ENCODE results near the gene LILRA6. TPM values are rescaled to one million over a fixed set of nuclear protein-coding genes. Genes with fewer than 3 reads are reported as not detected.
A peak's percentile ranks its signal among the peaks of the same experiment; 100 is the strongest.

Gene LILRA6
- total RNA-seq, 1 donor from 2014 or later: 1.5 TPM

DNA sequence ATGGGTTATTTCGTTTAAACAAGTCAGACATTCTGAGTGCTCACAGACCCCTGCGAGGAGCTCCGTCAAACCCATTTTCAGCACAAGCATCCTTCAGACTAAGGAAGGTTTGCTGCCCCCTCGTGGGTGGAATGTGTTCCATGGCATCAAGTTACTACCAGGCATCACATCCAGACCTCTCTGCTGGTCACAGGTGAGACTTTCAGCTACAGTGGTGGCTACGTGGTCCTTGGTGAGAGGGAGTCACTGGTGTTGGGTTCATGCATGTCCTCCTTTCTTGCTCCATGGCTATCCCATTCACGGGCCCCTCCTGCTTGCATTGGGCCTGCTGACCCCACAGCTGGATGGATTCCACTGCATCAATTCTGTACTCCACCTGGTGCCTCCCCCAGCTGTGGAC, 23.5 kb upstream of the LILRA6 start:
- TF ChIP-seq POLR2A (IDR thresholded peaks at IDR 0.05): no peak
- TF ChIP-seq, protein P1, sequence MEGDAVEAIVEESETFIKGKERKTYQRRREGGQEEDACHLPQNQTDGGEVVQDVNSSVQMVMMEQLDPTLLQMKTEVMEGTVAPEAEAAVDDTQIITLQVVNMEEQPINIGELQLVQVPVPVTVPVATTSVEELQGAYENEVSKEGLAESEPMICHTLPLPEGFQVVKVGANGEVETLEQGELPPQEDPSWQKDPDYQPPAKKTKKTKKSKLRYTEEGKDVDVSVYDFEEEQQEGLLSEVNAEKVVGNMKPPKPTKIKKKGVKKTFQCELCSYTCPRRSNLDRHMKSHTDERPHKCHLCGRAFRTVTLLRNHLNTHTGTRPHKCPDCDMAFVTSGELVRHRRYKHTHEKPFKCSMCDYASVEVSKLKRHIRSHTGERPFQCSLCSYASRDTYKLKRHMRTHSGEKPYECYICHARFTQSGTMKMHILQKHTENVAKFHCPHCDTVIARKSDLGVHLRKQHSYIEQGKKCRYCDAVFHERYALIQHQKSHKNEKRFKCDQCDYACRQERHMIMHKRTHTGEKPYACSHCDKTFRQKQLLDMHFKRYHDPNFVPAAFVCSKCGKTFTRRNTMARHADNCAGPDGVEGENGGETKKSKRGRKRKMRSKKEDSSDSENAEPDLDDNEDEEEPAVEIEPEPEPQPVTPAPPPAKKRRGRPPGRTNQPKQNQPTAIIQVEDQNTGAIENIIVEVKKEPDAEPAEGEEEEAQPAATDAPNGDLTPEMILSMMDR (IDR thresholded peaks at IDR 0.05): peak in 2 of 3 experiments; percentile 20 to 36
- no peak for TF ChIP-seq POLR2AphosphoS5 (IDR thresholded peaks at IDR 0.05; ENCODE audit: insufficient read depth in 1 of 2, low read depth in 1 of 2)
- intact Hi-C loops (cut with DNase I): no loop called here
- Histone ChIP-seq H3K4me3 (no peak overlapping the region), H3K27me3 (no peaks in the 10 kb centered on the region), H3K27ac (no peak overlapping the region), H3K36me3 (no peaks in the 10 kb centered on the region), H3K4me1 (no peaks in the 10 kb centered on the region), H3K9me3 (no peaks in the 10 kb centered on the region)
- peak in 1 of 2 donors; percentile 67 for DNase-seq (ENCODE audit: extremely low spot score in 2 of 2)

DNA sequence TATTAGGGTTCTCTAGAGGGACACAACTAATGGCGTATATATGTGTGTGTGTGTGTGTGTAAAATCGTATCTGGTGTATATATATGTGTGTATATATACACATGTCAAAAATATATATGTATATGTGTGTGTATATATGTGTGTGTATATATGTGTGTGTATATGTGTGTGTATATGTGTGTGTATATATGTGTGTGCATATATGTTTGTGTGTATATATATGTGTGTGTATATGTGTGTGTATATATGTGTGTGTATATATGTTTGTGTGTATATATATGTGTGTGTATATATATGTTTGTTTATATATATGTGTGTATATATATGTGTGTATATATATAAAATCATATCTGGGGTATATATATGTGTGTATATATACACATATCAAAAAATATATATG, 19.9 kb upstream of the LILRA6 start:
- Histone ChIP-seq H3K36me3 (no peaks in the 10 kb centered on the region), H3K27me3 (no peaks in the 10 kb centered on the region), H3K27ac (no peak overlapping the region), H3K4me1 (no peaks in the 10 kb centered on the region), H3K9me3 (no peaks in the 10 kb centered on the region), H3K4me3 (no peak overlapping the region)
- DNase-seq (ENCODE audit: extremely low spot score in 2 of 2): no peak
- intact Hi-C loops (cut with DNase I): no loop called here
- TF ChIP-seq POLR2AphosphoS5 (IDR thresholded peaks at IDR 0.05; ENCODE audit: insufficient read depth in 1 of 2, low read depth in 1 of 2) (no peak), POLR2A (IDR thresholded peaks at IDR 0.05) (no peak)
- TF ChIP-seq, protein P1 (IDR thresholded peaks at IDR 0.05): no peak

DNA sequence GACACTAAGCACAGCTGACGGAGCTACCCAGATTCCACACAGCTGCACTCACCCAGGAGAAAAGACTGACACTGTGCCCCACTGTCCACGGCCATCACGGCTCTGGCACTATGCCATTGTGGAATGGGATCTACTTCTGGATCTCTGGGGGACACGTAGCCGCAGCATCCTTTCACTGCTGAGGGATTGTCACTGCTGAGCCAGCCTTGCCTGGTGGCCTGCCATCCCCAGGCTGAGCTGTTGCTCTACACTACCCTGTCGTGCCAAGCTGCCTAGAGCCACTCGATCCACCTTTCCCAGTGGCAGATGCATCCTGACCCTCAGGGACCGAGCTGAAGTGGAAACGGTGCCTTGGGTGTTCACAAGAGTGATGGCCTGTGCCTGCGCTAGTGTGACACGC, 19.5 kb upstream of the LILRA6 start:
- H3K27me3 ChIP-seq: no peaks in the 10 kb centered on the region
- no peaks in the 10 kb centered on the region for H3K9me3 ChIP-seq
- H3K4me3 ChIP-seq: no peak overlapping the region
- intact Hi-C loops (cut with DNase I): no loop called here
- H3K36me3 ChIP-seq: no peaks in the 10 kb centered on the region
- H3K27ac ChIP-seq: no peak overlapping the region
- H3K4me1 ChIP-seq: no peaks in the 10 kb centered on the region
- peak in 1 of 2 donors; percentile 29 for DNase-seq (ENCODE audit: extremely low spot score in 2 of 2)
- no peak for TF ChIP-seq POLR2AphosphoS5 (IDR thresholded peaks at IDR 0.05; ENCODE audit: insufficient read depth in 1 of 2, low read depth in 1 of 2)
- TF ChIP-seq, protein P1 (IDR thresholded peaks at IDR 0.05): no peak
- no peak for TF ChIP-seq POLR2A (IDR thresholded peaks at IDR 0.05)

DNA sequence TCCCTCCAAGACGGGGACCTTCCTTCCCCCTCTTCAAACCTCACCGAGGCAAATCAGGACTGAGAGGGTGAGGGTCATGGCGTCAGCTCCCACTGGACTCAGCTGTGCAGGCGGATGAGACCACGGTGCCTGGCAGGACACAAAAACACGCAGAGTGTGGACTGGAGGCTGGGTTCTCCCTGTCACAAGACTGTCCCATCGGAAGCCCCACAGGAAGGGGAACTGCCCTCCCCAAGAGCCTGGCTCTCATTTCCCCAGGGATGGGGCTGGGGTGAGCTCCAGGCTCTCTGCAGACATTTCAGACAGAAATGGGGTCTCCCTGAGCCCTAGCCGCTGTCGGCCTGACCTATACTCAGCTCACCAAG, 14.5 kb upstream of the LILRA6 start, which contains the start of gene LILRB5:
TSS of gene LILRB5 (minus strand) at position 158 of the 365 bp plus-strand sequence. CDS start at position 78, 80 bp downstream.
- Histone ChIP-seq H3K4me1 (no peaks in the 10 kb centered on the region), H3K4me3 (no peak within 1 kb of the TSS), H3K27me3 (no peaks in the 10 kb centered on the region), H3K9me3 (no peaks in the 10 kb centered on the region), H3K36me3 (no peaks in the 10 kb centered on the region), H3K27ac (no peak within 1 kb of the TSS)
- TF ChIP-seq, protein P1 (IDR thresholded peaks at IDR 0.05): no peak
- TF ChIP-seq POLR2AphosphoS5 (IDR thresholded peaks at IDR 0.05; ENCODE audit: insufficient read depth in 1 of 2, low read depth in 1 of 2) (no peak), POLR2A (IDR thresholded peaks at IDR 0.05) (no peak)
- intact Hi-C loops (cut with DNase I): no loop called here
- no peak for DNase-seq (ENCODE audit: extremely low spot score in 2 of 2)

DNA sequence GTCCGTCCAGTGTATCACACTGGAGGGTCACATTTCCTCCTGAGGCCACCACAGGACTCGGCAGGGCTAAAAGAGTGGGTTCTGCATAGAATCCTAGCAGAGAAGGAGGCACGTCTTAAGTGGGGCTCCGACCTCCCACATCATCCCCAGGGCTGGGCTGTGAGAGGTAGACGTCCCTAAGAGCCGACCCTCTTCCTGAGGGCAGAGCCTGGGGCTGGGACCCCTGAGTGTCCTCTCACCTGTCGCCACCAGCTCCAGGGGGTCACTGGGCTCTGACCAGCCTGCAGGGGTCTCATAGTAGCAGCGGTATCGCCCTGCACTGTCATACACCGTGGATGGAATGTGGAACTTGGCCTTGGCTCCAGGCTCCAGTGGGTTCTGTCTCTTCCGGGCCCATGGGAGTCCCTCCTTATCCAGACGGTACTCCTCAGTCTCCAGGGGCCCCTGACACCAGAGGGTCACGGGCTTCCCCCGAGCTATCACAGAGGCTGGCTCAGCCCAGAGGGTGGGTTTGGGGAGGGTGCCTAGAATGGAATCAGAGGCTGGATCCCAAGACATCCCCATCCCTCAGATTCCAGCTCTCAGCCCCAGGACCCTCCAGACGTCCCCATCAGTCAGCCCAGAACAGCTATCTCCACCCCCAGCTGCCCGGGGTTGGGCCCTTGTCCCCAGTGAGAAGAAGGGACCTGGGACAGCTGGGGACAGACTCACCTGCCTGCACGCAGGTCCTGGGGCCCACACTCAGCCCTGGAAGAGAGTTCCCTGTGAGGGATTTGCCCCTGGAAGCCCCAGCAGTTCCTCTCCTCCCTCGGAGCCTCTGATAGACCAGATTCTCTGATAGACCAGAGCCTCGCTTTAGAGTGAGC, 13.9 kb upstream of the LILRA6 start:
- intact Hi-C loops (cut with DNase I): no loop called here
- H3K27me3 ChIP-seq: no peaks in the 10 kb centered on the region
- H3K27ac ChIP-seq: no peak overlapping the region
- H3K4me3 ChIP-seq: no peak overlapping the region
- TF ChIP-seq POLR2AphosphoS5 (IDR thresholded peaks at IDR 0.05; ENCODE audit: insufficient read depth in 1 of 2, low read depth in 1 of 2) (no peak), POLR2A (IDR thresholded peaks at IDR 0.05) (no peak)
- TF ChIP-seq, protein P1 (IDR thresholded peaks at IDR 0.05): no peak
- H3K4me1 ChIP-seq: no peaks in the 10 kb centered on the region
- no peaks in the 10 kb centered on the region for H3K9me3 ChIP-seq
- no peak for DNase-seq (ENCODE audit: extremely low spot score in 2 of 2)
- no peaks in the 10 kb centered on the region for H3K36me3 ChIP-seq

Data from vagina (tissue), 2 donors.